ENCODE results near the gene ENTPD6.

Gene ENTPD6

GRCh38 chr20:25188218-25188617 is 7.3 kb upstream of the ENTPD6 start:
- no peak overlapping the region for H3K4me3 ChIP-seq (ENCODE audit: low read depth, low read length)
- no peak for TF ChIP-seq CTCF (IDR thresholded peaks at IDR 0.05; ENCODE audit: low read depth, low read length)
- in situ Hi-C loops (cut with HindIII; ENCODE audit: low sequenced_read_pairs), result no loop called here
- no peak for DNase-seq (ENCODE audit: low read depth, low spot score)

GRCh38 chr20:25191051-25191450 is 4.5 kb upstream of the ENTPD6 start:
- no peak for DNase-seq (ENCODE audit: low read depth, low spot score)
- in situ Hi-C loops (cut with HindIII; ENCODE audit: low sequenced_read_pairs), result no loop called here
- no peak overlapping the region for H3K4me3 ChIP-seq (ENCODE audit: low read depth, low read length)
- TF ChIP-seq CTCF (IDR thresholded peaks at IDR 0.05; ENCODE audit: low read depth, low read length), result no peak

- no peak for TF ChIP-seq CTCF (IDR thresholded peaks at IDR 0.05; ENCODE audit: low read depth, low read length)
- H3K4me3 ChIP-seq (ENCODE audit: low read depth, low read length), result no peak overlapping the region
- DNase-seq (ENCODE audit: low read depth, low spot score), result no peak
- in situ Hi-C loops (cut with HindIII; ENCODE audit: low sequenced_read_pairs), result no loop called here
Observed at GRCh38 chr20:25191689-25192088, 3.8 kb upstream of the ENTPD6 start.

GRCh38 chr20:25193843-25194242 is 1.7 kb upstream of the ENTPD6 start:
- DNase-seq (ENCODE audit: low read depth, low spot score), result no peak
- in situ Hi-C loops (cut with HindIII; ENCODE audit: low sequenced_read_pairs), result no loop called here
- TF ChIP-seq CTCF (IDR thresholded peaks at IDR 0.05; ENCODE audit: low read depth, low read length), result no peak
- no peak overlapping the region for H3K4me3 ChIP-seq (ENCODE audit: low read depth, low read length)

- TF ChIP-seq CTCF (IDR thresholded peaks at IDR 0.05; ENCODE audit: low read depth, low read length), result no peak
- no peak overlapping the region for H3K4me3 ChIP-seq (ENCODE audit: low read depth, low read length)
- DNase-seq (ENCODE audit: low read depth, low spot score), result no peak
- in situ Hi-C loops (cut with HindIII; ENCODE audit: low sequenced_read_pairs), result no loop called here
Observed at GRCh38 chr20:25194333-25194972, 1.1 kb upstream of the ENTPD6 start.

GRCh38 chr20:25195962-25196785 is 662 bp downstream of the ENTPD6 start:
- H3K4me3 ChIP-seq (ENCODE audit: low read depth, low read length), result peak overlapping the region; percentile 93
- in situ Hi-C loops (cut with HindIII; ENCODE audit: low sequenced_read_pairs), result no loop called here
- no peak for TF ChIP-seq CTCF (IDR thresholded peaks at IDR 0.05; ENCODE audit: low read depth, low read length)
- DNase-seq (ENCODE audit: low read depth, low spot score), result peak; percentile 7

Data from astrocyte of the spinal cord (primary cell).